GM19238 (cell line): Measurements from ENCODE around the gene PRICKLE4.

ENCODE experiments used
- DNase-seq: peaks from one replicate; pipeline ENCODE4 v3.0.0; 2011; ENCODE audit warnings: low spot score; ENCODE audit not compliant: insufficient read length

Gene PRICKLE4

DNA sequence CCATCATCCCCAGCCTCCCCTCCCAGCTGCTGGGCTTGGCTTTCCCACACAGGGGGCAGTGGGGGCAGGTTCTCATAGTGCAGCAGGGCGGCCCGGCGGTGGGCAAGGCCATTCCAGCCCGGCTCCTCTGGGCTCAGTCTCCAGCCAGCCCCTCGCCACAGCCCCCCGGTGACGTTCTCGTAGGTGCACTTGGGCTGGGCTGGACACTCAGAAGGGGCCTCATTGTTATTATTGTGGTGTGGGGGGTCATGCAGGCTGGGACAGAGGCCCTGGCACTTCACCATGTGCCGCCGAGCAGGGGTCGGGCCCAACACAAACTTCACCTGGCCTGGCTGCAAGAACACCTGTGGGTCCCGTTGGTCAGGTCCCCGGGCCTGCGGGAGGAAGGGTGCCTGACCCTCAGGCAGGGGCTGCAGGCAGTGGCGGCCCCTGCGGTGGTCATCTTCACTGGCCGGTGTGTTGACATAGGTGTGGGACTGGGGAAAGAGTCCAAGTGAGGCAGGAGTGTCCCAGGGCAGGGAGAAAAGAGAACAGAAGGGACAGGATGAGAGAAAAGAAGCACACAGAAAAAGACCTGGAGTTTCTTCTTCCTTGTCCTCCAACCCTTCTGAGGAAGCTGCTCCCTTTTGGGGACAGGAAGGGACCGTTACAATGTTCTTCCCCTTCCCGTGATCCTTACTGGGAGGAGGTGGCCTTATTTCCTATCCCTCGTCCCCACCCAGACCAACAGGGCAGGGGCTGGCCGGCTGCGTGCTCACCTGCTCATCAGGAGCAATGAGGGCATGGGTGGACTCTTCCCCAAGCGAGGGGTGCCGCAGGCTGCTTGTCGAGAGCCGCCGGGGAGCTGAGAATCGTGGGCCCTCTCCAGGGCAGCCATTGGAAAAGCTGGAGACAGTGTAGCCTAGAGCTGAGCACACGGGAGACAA is 9.3 kb upstream of the PRICKLE4 start:
- DNase-seq = no peak

DNA sequence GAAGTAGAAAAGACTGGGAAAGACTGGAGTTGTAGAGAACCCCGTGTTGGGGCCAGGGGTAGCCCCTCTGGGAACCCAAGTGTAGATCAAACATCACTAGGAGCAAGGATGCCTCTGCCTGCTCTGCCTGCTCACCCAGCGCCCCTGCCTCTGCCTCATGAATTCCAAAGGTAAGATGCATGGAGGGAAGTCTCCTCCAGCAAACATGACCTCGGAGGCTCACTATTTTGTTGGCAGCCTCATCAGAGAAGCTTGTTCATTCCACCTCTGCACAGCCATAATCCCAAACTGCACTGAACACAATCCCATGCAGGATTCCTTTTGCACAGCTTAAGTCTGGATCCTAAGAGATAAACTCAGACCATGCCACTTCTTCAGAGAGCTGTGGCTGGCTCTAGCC is 5.7 kb upstream of the PRICKLE4 start:
- DNase-seq = no peak

DNA sequence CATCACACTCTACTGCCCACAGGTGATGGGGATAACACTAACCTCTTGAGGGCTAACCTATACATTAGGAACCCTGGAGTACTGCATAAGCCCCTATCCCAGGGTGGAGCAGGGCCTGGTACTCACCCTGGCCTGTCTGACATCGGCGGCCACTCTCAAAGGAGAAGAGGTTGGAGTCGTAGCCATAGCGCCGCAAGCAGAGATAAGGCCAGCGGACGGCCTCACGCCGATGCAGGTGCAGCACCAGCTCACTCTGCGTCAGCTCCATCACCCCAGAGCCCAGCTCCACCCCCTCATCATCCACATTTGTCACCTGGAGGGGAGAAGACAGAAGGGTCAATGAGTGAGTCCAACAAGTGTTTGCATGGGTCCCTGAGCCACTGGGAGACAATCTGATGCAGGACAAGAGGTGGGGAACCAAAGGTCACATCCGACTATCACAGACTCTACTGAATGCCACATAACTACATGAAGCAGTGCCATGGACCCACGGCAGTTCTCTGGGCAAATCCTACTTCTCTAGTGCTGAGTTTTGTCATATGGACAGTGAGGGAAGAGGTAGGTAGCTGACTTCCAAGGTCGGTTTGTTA is 5.2 kb upstream of the PRICKLE4 start:
- no peak for DNase-seq

GRCh38 chr6:41777551-41778285 is 2.9 kb upstream of the PRICKLE4 start:
- no peak for DNase-seq

DNA sequence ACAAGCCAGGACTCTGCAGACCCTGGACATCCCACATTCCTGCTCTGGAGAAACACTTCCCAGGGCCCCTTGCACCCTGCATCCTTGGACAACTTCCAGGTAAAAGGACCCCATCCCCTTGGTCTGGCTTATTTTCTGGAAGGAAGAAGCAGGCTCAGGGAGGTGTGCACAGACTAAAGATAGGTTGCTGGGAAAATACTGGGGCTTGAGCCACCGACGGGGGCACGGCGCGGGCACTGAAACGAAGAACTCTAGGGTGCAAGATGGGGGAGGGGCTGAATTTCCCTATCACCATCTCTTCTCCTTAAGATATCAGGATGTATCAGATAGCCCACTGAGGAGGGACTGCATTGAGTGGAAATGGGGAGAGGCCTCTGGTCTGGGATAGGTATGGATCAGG is 1.7 kb upstream of the PRICKLE4 start:
- DNase-seq = no peak

GRCh38 chr6:41779336-41779735 is 1.2 kb upstream of the PRICKLE4 start:
- DNase-seq = no peak

- DNase-seq = peak; percentile 98
These were observed 613 bp upstream of the PRICKLE4 start, which contains the start of gene FRS3 for GRCh38 chr6:41779788-41780550. FRS3 (minus strand) TSS chr6:41779900; CDS start chr6:41776987, 2,913 bp downstream.

GRCh38 chr6:41781366-41781730 is 766 bp downstream of the PRICKLE4 start:
- DNase-seq = no peak

- DNase-seq = no peak
These were observed 2.7 kb downstream of the PRICKLE4 start for GRCh38 chr6:41783106-41783780.

- no peak for DNase-seq
These were observed 4.1 kb downstream of the PRICKLE4 start for GRCh38 chr6:41784581-41785171.

GRCh38 chr6:41785254-41785653 is 4.7 kb downstream of the PRICKLE4 start:
- no peak for DNase-seq

DNA sequence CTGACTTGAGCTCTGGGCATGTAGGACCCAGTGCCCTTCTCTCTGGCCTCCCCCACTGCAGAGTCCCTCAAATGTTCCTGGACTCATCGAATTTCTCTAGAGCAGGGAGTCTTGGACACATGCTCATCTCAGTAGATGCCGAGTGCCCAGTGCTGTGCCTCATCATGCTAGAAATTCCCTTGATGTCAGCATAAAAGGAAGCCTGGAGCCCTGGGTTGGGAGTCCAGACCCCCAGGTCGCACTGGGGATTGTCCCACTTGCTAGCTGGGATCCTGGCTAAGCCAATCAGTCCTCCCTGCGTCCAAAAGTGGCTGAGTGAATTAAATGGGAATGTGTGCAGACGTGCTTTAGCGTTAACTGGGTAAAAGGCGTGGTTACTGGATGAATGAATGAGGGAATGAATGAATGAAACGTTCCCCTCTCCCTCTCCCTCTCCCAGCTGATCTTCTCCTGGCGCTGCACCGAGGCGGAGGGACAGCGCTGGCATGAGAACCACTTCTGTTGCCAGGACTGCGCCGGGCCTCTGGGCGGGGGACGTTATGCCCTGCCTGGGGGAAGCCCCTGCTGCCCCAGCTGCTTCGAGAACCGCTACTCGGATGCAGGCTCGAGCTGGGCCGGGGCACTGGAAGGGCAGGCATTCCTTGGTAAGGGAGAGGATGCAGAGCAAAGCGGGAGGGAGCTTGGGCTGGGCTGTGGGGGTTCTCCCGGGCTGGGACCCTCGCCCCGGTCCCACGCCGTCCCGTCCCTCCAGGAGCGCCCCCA is 5.3 kb downstream of the PRICKLE4 start:
- no peak for DNase-seq

GRCh38 chr6:41786451-41787218 is 6.1 kb downstream of the PRICKLE4 start:
- DNase-seq = peak; percentile 87

DNA sequence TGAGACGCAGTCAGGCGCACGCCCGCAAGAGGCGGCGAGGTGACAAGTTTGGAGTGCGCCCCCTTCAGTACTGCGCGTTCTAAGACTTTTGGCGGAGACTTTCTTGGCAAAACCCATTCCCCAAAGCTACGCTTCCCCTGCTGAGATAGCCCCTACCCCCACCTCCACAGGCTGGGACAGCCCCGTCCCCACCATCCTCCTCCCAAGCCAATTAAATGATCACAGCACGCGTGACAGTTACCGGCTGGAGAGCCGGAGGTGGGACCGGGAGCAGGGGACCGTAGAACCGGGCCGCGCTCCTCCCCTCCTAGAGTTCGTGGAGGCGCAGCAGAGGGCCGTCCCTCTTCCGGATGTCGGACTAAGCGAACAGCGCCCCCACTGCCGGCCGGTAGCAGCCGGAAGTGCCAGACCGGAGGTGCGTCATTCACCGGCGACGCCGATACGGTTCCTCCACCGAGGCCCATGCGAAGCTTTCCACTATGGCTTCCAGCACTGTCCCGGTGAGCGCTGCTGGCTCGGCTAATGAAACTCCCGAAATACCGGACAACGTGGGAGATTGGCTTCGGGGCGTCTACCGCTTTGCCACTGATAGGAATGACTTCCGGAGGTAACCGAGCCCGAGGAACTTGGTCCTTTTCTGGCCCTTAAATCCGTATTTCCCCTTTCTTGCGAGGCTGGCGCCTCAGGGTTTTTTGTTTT is 6.8 kb downstream of the PRICKLE4 start, which contains the start of gene TOMM6:
Gene TOMM6, plus strand, starts transcription at position 476 of the 699 bp plus-strand sequence. Its CDS starts 4 bp downstream, at position 480.
- peak; percentile 89 for DNase-seq

GRCh38 chr6:41789390-41789724 is 8.8 kb downstream of the PRICKLE4 start:
- no peak for DNase-seq

DNA sequence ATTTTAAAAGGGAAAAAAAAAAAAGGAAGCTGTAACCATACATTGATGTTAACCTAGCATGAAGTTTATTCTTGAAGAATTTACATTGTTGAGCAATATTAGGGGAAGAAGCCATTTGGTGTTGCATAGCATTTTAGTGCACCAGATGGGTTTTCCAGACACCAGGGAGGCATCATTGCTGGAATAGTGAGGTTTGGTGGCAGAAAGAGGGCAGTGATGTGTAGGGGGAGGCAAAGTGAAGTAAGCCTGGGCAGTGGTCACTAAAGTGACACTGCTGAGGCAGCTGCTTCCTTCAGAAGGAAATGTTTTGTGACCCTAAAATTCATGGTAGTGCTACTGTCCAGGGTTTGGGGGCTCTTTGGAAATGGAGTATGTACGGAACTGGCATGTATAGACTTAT is 9.5 kb downstream of the PRICKLE4 start:
- no peak for DNase-seq

DNA sequence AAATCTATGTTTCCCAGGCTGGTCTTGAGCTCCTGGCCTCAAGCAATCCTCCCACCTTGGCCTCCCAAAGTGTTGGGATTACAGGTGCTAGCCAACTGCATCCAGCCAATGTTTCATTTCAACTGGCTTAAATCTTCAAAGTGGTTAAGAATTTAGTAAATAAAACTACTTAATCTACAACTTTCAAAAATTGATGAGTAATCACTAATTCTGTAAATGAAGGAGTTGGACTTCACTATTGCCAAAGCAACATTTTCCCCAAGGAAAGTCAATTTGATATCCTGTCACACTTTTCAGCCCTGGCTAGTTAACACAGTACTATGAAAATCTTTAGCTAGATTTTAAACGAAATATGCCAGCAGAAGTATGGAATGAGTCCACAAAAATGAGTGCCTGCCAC is 10.7 kb downstream of the PRICKLE4 start:
- no peak for DNase-seq

DNA sequence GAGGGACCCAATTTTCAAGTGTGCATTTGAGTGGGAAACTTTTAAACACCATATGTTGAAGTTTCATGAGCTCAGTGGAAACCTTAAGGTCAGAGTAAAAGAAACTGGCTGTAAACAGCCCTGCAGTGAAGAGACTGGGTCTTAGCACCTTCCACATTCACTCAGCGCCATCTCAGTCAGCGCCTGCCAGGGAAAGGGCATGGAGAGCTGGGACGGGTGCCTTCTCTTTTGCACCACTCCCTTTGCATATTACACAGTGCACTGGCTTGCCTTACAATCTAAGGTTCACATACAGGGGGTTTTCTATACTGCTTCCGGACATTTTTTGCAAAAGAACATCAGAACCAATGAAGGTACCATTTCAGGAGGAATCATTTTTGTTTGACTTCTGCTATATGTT is 11.4 kb downstream of the PRICKLE4 start:
- no peak for DNase-seq
